ENCODE measurements around the gene SLC38A8. TPM values are rescaled to one million over a fixed set of nuclear protein-coding genes. Genes with fewer than 3 reads are reported as not detected.

SLC38A8 gene
- total and polyA plus RNA-seq, 2 experiments from 2014 or later = not detected

DNA sequence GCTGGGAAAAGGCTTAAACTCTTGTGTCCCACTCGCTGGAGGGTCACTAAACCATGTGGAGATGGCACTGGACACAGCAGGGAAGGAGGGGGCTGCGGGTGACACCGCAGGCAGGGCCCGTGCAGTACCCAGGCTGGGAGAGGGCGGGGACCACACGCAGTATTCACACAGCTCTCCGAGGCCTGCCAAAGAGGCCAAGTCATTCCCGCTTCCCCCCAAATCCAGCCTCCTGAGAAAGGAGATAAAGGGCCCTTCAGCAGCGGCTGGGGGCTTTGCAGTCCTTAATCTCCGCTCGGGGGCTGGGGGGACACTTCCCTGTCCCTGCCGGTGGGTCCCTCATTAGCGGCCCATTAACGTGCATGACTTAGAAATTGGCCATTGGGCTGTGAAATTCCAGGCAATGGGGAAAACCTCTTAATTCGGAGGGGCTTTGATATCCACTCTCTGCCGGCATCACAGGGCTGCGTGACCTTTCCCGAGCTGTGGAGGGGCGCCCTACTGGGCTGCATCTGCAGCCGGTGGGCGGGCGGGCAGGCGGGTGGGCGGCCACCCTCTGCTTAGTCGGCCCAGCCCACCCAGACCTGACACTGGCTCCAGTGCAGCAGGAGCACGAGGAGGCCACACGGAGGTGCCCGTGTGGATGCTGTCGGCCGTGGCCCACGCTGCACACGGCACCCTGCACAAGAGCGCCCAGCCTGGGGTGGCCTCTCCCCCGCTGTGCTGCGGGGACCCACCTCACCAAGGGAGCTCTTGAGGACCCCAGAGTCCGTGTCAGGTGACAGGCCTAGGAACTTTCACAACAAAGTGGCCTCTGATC, 2.6 kb upstream of the SLC38A8 start:
- Histone ChIP-seq H3K9me3 (ENCODE audit: low read depth) (no peaks in the 10 kb centered on the region), H3K27me3 (no peaks in the 10 kb centered on the region), H3K4me3 (no peak overlapping the region), H3K36me3 (no peaks in the 10 kb centered on the region), H3K4me1 (ENCODE audit: low read depth) (peaks cover 17% of the 10 kb centered on the region), H3K27ac (no peak overlapping the region)
- no peak for DNase-seq (ENCODE audit: low read depth in 1 of 2, low spot score in 1 of 2)
- TF ChIP-seq, protein P1, sequence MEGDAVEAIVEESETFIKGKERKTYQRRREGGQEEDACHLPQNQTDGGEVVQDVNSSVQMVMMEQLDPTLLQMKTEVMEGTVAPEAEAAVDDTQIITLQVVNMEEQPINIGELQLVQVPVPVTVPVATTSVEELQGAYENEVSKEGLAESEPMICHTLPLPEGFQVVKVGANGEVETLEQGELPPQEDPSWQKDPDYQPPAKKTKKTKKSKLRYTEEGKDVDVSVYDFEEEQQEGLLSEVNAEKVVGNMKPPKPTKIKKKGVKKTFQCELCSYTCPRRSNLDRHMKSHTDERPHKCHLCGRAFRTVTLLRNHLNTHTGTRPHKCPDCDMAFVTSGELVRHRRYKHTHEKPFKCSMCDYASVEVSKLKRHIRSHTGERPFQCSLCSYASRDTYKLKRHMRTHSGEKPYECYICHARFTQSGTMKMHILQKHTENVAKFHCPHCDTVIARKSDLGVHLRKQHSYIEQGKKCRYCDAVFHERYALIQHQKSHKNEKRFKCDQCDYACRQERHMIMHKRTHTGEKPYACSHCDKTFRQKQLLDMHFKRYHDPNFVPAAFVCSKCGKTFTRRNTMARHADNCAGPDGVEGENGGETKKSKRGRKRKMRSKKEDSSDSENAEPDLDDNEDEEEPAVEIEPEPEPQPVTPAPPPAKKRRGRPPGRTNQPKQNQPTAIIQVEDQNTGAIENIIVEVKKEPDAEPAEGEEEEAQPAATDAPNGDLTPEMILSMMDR (IDR thresholded peaks at IDR 0.05; ENCODE audit: low read depth, low read length) = no peak

DNA sequence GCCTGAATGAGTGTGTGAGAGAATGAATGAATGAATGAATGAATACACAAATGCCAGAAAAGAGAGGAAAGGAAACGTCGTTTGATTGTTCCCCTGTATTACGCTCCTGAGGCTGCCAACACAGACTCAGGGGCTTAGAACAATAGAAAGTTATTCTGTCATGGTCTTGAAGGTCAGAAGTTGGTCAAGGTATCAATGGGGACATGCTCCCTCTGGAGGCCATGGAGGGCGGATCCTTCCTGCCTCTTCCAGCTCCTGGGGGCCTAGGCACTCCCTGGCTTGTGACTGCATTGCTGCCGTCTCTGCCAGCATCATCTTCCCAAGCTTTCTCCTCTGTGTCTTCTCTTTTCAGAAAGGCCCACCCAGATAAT, 1.5 kb upstream of the SLC38A8 start:
- peak; percentile 32 to 51 for DNase-seq (ENCODE audit: low read depth in 1 of 2, low spot score in 1 of 2)
- H3K4me1 ChIP-seq (ENCODE audit: low read depth) = peaks cover 17% of the 10 kb centered on the region
- no peak overlapping the region for H3K27ac ChIP-seq
- H3K4me3 ChIP-seq = no peak overlapping the region
- no peaks in the 10 kb centered on the region for H3K9me3 ChIP-seq (ENCODE audit: low read depth)
- H3K27me3 ChIP-seq = no peaks in the 10 kb centered on the region
- no peaks in the 10 kb centered on the region for H3K36me3 ChIP-seq
- TF ChIP-seq, protein P1 (IDR thresholded peaks at IDR 0.05; ENCODE audit: low read depth, low read length) = peak; percentile 40

DNA sequence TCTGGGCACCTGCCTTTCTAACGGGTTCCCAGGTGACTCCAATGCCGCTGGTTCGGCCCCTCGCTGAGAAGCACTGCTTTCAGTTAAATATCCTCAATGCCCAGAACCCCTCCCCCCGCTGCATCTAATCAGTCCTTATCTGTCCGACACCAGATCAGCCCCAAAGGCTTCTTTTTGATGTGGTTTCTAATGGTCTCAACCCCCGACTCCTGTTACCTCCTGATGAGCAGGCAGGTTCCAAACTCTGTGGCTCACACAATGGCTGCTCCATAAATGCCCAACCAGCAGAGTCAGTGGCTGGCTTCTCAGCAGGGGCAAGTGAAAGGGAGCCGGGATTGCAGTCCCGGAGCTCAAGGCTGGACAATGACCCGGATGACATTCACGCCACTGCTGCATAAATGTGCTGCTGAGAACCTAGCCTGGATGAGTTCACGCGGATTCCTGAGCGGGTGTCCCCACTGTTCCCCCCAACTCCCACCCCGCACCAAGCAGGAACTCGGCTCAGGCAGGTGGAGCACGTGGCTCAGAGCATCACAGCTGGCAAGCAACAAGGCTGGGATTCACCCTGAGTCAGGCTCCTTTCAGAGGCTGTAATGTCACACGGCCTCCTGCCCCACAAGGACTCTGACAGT, 1.0 kb upstream of the SLC38A8 start:
- H3K27me3 ChIP-seq = no peaks in the 10 kb centered on the region
- H3K27ac ChIP-seq = no peak overlapping the region
- no peaks in the 10 kb centered on the region for H3K36me3 ChIP-seq
- H3K9me3 ChIP-seq (ENCODE audit: low read depth) = no peaks in the 10 kb centered on the region
- TF ChIP-seq, protein P1 (IDR thresholded peaks at IDR 0.05; ENCODE audit: low read depth, low read length) = no peak
- no peak for DNase-seq (ENCODE audit: low read depth in 1 of 2, low spot score in 1 of 2)
- no peak overlapping the region for H3K4me3 ChIP-seq
- peaks cover 17% of the 10 kb centered on the region for H3K4me1 ChIP-seq (ENCODE audit: low read depth)

DNA sequence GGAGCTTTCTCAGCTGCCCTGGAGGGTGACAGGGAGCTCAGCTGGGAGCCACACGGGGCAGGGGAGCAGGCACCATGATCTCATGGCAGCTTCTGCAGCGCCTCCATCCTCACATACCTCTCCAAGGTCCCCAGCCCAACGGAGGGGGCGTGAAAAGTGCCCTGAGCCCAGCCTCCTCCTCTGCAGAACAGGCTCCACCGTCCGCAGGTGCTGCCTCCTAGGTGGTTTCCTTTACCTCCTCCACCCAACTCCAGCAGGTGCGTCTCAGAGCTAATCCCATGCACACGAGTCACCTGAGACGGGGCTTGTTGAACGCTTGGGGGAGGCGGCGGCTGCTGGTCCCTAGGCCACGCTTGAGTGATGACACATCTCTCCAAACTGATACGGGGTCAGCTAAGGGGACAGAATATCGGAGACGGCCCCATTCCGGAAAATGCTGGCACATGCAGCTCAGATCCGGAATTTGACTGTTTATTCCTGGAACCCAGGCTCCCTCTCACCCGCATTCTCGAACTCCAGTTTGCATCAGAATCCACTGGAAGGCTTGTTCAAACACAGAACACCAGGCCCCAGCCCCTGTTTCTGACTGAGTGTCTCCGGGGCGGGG, 387 bp upstream of the SLC38A8 start:
- Histone ChIP-seq H3K27me3 (no peaks in the 10 kb centered on the region), H3K9me3 (ENCODE audit: low read depth) (no peaks in the 10 kb centered on the region), H3K36me3 (no peaks in the 10 kb centered on the region), H3K4me3 (no peak overlapping the region), H3K4me1 (ENCODE audit: low read depth) (peaks cover 17% of the 10 kb centered on the region), H3K27ac (no peak overlapping the region)
- peak in 1 of 2 donors; percentile 43 for DNase-seq (ENCODE audit: low read depth in 1 of 2, low spot score in 1 of 2)
- TF ChIP-seq, protein P1 (IDR thresholded peaks at IDR 0.05; ENCODE audit: low read depth, low read length) = no peak

DNA sequence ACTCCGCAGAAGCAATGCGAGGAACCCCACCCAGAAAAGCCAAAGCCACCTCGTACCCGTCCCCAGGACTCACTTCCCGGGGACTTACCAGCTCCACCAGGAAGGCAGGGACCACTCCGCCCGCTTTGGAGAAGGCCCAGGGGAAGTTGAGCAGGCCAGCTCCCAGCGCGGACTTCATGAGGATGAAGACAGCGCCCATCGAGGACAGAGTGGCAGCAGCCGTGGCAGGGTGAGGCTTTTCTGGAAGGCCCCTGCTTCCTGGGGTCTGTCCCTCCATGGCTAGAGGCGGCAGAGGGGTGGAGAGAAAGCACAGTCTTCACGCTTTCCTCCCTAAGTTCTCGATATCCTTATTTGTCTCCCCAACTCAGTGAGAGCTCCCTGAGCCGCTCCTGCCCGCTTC, 714 bp downstream of the SLC38A8 start:
- H3K9me3 ChIP-seq (ENCODE audit: low read depth) = no peaks in the 10 kb centered on the region
- no peak overlapping the region for H3K4me3 ChIP-seq
- H3K36me3 ChIP-seq = no peaks in the 10 kb centered on the region
- TF ChIP-seq, protein P1 (IDR thresholded peaks at IDR 0.05; ENCODE audit: low read depth, low read length) = no peak
- peaks cover 17% of the 10 kb centered on the region for H3K4me1 ChIP-seq (ENCODE audit: low read depth)
- no peaks in the 10 kb centered on the region for H3K27me3 ChIP-seq
- DNase-seq (ENCODE audit: low read depth in 1 of 2, low spot score in 1 of 2) = no peak
- no peak overlapping the region for H3K27ac ChIP-seq

All from cardiac muscle cell (in vitro differentiated cells and primary cell).